Measurements from ENCODE around the gene TEF.
"Not testable (repeated sequence)": the region's sequence is repeated elsewhere in the genome, so short reads cannot be mapped to it uniquely, and the experiment has no call there.

TEF gene

DNA sequence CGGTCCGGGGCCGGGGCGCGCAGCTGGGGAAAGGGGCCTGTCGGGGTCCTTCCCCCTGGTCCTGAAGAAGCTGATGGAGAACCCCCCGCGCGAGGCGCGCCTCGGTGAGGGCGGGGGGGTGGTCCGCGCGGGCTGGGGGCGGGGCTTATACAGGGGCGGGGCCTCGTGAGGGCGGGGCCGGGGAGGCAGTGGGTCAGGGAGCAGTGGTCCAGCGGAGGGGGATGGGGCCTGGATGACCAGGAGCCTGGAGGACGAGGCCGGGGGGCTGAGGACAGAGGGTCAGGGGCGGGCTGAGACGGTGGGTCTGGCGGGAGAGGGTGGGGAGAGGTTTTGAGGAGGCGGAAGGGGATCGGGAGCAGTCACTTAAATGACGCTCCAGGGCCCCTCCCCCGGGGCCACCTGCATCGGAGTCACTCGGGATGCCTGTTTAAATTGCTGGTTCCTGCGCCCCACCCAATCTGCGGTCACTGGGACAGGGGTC, 396 bp downstream of the TEF start:
- DNase-seq (ENCODE audit: low read depth in 3 of 3) = peak; percentile 23 to 51 (median 40)

DNA sequence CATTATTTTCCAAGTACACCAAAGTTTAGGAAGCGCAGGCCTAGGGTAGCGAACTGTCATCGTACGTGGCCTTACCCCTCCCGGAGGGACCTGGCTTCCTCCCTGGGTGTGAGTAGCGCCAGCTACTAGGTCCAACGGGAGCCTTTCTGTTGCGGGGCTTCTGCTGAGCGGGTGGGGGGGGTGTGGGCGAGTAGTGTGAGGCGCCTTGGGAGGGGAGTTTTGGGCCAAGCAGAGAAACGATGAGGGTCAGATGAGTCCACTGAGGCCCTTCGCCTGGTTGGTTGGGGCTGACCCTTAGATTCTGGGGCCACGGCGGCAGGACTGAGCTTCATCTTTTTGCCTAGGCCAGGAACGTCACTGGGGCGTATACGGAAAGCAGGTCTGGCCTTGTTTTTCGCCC, 868 bp downstream of the TEF start:
- no peak for DNase-seq (ENCODE audit: low read depth in 3 of 3)

DNA sequence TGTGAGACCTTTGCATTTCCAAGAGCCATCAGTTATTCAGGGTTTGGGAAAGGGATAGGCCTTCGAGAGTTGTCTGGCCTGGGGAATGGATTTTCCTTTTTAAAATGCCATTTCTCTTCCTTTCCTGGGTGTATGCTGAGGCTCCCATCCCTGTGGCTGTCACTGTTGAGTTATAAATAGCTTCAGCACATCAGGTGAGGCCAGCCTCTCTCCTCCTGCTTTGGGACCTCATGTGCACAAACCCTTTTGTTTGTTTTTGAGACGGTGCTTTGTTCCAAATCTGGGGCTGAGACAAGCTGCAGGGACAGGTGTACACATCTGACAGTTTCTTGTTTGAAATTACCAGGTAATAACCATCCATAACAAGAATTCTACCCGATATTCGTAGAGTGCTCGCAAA, 1.3 kb downstream of the TEF start:
- no peak for DNase-seq (ENCODE audit: low read depth in 3 of 3)

DNA sequence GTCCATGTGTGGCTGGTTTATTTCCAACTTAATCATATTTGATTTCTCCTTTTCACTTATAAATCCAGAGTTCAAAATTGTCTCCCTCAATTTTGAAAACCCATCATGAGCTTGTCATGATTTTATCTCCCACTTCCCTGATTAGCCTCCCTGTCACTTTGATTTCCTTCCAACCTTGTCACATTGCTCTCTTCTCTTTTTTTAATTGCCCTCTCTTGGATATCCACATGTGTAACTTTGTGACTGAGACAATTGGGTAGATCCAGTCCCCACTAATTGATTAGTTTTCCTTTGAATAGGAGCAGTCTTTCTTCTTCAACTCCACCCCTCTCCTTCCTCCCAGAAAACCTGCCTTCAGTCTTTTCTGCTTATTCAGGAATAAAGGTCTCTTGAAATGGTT, 2.4 kb downstream of the TEF start:
- no peak for DNase-seq (ENCODE audit: low read depth in 3 of 3)

DNA sequence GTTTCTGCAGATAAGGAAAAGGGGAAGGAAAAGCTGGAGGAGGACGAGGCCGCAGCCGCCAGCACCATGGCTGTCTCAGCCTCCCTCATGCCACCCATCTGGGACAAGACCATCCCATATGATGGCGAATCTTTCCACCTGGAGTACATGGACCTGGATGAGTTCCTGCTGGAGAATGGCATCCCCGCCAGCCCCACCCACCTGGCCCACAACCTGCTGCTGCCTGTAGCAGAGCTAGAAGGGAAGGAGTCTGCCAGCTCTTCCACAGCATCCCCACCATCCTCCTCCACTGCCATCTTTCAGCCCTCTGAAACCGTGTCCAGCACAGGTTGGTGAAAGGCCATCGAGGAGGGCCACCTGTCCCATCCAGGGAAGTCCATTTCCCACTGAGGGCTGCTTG, 5.6 kb downstream of the TEF start:
- DNase-seq (ENCODE audit: low read depth in 3 of 3) = no peak

DNA sequence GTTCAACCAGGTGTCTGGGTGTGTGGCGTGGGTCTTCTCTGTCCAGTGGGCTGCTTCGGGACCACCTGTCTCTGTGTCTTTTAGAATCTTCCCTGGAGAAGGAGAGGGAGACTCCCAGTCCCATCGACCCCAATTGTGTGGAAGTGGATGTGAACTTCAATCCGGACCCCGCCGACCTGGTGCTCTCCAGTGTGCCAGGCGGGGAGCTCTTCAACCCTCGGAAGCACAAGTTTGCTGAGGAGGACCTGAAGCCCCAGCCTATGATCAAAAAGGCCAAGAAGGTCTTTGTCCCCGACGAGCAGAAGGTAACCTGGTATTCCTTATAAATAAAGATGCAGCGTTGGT, 12.2 kb downstream of the TEF start:
- DNase-seq (ENCODE audit: low read depth in 3 of 3) = no peak

DNA sequence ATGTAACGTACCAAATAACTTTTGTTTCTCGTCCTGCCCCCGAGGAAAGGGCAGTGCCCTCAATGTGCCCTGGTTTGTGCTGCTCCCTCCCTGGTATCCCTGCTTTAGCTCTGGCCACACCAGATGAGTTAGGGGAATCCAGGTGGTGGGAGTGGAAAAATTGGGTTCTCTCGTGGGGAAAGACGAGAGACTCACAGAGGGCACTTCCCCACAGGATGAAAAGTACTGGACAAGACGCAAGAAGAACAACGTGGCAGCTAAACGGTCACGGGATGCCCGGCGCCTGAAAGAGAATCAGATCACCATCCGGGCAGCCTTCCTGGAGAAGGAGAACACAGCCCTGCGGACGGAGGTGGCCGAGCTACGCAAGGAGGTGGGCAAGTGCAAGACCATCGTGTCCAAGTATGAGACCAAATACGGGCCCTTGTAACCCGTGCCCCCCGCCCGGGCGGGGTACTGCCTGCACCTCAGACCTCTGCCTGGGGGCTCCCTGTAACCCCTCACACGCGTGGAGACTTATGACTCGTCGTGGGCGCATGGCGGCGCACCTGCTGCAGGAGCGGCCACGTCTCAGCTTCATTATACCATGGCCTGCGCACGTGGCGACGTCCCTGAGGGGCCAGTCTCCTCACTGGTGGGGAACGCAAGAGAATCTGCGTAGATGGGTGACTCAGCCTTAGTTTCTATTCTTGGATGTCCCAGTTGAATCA, 13.9 kb downstream of the TEF start:
- no peak for DNase-seq (ENCODE audit: low read depth in 3 of 3)

DNA sequence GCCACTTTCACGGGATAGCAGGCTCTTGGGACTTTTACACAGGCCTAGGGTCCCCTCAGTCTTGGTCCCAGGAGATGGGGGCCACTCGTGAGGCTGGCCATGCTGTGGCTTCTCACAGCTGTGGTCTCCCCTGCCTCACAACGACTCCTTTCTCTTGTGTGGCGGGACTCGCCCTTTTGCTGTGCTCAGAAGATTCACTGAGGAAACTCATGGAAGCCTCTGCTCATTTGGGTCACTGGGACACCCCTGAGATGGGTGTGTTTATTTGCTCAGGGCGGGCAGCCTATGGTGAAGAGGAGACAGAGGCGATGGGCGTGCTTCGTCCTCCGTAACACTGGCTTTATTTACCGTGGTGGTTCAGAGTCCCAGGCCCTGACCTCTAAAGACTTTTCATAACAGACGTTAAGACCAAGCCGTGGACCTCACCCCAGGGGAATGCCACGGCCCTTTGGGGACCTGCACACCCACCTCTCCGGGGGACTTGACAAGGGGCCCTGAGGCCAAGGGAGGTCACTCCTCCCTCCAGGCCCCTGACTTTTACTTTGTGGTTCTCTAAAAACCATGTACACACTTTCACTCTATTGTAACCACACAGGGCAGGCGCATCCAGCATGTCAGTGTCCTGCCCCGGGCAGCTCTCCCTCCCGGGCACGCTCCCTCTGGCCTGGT, 15.5 kb downstream of the TEF start:
- DNase-seq (ENCODE audit: low read depth in 3 of 3) = no peak

DNA sequence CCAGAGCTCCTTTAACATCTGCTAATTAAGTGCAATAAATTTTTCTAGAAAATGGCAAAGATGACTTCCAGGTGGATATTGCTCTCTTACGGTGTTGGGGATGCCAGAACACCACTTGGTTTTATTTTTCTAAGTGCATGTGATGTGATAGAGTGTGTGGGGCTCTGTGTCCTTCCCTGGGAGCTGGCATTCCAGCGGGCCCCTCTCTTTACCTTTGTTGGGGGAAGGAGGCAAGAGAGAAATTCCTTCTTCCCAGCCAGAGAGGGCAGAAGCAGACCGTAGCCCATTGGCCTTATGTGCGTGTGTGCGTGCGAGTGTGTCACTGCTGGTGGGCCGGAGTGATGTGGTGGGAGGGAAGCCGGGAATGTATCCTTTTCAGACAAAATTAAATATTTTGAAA, 17.2 kb downstream of the TEF start:
- DNase-seq (ENCODE audit: low read depth in 3 of 3) = no peak

DNA sequence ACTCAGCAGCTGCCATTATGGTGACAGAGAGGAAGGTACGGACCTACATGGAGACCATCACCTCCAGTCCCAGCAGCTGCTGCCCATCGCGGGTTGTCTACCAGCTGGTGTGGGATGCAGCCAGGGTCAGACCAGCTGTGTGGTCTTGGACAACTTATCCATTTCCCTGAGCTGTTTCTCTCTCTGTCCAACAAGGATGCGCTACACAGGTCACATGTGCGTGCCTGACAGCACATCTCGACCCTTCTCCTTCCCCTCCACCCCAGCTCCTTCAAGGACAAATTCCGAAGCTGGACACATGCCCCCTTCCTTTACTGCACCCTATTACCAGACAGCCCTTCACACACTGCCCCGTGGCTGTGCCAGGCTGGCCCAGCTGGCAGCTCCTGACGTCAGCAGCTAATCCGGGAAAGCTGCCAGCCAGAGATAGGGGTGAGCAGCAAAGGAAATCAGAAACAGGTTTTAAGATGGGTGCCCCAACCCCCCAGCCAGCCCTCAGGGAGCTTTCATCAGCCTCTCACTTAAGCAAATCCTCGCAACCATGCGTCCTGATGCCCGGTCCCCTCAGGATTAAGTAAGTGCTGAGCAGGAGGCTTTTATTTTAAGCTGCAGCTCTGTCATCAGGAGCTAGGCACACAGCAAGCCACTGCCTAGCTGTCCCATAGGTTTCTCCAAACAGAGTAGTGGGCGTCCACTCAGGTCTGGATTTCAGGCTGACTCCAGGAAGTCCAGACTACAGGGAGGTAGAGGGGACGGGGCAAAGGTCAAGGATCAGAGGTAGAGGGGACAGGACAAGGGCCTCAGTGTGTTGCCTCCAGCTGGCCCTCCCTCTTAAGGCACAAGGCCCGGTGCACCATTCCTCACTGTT, 20.3 kb downstream of the TEF start:
- DNase-seq (ENCODE audit: low read depth in 3 of 3) = no peak

DNA sequence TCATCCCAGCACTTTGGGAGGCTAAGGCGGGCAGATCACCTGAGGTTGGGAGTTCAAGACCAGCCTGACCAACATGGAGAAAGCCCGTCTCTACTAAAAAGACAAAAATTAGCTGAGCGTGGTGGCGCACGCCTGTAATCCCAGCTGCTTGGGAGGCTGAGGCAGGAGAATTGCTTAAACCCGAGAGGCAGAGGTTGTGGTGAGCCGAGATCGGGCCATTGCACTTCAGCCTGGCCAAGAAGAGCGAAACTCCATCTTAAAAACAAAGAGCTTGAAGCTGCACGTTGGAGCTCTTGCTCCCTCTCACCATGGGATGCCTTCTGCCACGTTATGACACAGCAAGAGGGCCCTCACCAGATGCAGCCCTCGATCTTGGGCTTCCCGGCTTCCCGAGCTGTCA, 21.1 kb downstream of the TEF start:
- not testable (repeated sequence) for DNase-seq (ENCODE audit: low read depth in 3 of 3)

DNA sequence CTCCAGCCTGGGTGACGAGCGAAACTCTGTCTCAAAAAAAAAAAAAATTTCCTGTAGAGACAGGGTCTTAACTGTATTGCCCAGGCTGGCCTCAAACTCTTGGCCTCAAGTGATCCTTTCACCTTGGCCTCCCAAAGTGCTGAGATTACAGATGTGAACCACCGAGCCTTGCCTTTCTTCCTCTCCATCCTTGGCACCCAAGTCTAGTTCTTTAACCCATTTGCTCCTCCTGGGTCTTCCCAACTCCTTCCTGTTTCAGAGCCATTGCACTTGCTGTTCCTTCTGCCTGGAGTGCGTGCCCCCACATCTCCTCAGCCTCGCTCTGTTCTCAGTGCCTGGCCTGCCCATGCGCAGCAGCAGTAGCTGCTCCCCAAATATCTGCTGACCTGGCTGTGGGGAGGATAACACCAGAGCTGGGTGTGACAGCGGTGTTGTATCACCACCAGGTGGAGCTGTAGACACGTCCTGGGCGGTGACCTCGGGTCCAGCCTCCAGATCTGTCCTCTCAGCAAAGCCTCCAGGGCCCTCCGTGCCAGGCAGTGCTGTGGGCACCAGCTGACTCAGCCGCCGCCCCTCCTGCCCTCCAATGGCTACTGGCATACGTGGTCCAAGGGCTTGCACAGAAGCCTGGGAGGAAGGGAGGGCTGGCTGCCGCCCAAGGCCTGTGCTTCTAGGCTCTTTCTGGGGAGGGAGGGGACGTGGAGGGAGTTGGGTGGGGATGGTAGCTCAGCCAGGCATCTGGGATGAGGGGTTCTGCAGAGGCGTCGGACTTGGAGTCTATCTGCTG, 22.0 kb downstream of the TEF start:
- peak; percentile 60 to 81 (median 78) for DNase-seq (ENCODE audit: low read depth in 3 of 3)

DNA sequence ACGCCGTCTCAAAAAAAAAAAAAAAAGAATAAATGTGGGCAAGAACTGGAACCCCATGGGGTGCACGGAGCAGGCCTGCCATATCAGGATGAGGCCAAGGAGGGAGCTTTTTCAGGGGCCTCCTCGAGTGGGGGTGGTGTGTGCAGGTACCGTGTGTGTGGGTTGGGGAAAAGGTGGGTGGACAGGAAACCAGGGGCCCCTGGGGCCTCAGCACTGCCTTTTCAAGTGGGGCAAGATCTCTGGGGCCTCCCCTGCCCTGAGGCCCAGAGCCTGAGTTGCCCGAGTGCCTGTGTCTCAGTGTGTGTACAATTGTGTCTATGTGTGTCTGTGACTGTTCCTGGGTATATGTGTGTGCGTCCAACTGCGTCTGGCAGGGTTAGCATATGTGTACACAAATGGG, 23.8 kb downstream of the TEF start:
- DNase-seq (ENCODE audit: low read depth in 3 of 3) = peak in 1 of 3 experiments; percentile 49

DNA sequence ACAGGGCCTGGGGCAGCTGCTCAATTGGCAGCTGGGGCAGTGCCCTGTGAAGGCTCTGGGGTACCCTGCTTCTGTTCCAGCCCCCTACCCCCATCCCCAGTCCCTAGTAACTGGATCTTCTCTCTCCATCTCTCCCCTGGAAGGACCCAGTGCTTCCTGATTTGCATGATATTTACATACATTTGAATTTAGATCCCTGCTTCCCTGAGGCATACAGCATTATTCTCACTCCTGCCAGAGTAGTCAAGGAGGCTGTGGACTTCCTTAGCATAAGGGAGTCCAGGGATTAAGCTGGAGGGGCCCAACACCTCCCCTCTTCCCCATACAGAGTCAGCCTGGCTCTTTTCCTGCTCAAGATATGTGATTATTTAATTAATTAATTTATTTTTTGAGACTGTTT, 24.7 kb downstream of the TEF start:
- no peak for DNase-seq (ENCODE audit: low read depth in 3 of 3)

DNA sequence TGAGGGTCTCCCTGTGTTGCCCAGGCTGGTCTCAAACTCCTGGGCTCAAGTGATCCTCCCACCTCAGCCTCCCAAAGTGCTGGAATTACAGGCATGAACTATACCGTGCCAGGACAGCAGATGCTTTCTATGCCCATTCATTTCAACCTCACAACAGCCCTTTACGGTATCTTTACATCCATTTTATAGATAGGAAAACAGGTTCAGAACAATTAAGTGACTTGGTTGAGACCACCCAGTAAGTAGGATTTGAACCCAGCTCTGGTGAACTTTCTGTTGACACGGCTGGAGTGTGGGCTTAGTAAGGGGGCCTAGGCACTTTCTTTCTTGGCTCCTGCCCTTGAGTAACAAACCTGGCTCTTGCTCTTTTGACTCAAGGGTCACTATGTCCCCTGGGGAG, 25.7 kb downstream of the TEF start:
- no peak for DNase-seq (ENCODE audit: low read depth in 3 of 3)

DNA sequence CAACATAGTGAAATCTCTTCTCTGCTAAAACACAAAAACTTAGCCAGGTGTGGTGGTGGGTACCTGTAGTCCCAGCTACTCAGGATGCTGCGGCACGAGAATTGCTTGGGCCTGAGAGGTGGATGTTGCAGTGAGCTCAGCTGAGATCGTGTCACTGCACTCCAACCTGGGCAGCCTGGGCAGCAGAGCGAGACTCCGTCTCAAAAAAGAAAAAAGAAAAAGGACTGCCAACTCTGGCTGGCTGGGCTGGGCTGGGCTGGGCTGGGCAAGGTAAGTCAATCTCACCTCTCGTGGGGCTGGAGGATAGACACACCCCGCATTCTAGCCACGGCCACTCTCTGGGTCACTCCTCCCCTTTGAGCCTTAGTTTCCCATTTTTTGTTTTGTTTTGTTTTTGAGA, 26.9 kb downstream of the TEF start:
- no peak for DNase-seq (ENCODE audit: low read depth in 3 of 3)

DNA sequence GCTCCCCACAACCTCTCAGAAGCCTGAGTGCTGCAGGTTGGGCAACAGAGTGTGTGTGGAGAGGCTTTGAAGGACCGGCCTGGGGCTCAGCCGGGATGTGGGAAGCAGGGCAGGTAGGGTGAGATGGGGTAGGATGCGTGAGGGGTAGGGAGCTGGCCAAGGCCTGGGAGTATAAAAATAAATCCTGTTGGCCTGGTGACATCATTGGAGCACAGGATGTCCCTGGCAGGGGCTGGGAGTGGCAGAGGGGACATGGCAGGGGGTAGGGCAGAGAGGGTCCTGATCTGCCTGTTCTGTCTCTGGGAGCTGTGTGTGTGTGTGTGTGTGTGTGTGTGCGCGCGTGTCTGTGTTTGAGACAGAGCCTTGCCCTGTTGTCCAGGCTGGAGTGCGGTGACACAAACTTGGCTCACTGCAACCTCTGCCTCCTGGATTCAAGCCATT, 28.6 kb downstream of the TEF start:
- no peak for DNase-seq (ENCODE audit: low read depth in 3 of 3)

DNA sequence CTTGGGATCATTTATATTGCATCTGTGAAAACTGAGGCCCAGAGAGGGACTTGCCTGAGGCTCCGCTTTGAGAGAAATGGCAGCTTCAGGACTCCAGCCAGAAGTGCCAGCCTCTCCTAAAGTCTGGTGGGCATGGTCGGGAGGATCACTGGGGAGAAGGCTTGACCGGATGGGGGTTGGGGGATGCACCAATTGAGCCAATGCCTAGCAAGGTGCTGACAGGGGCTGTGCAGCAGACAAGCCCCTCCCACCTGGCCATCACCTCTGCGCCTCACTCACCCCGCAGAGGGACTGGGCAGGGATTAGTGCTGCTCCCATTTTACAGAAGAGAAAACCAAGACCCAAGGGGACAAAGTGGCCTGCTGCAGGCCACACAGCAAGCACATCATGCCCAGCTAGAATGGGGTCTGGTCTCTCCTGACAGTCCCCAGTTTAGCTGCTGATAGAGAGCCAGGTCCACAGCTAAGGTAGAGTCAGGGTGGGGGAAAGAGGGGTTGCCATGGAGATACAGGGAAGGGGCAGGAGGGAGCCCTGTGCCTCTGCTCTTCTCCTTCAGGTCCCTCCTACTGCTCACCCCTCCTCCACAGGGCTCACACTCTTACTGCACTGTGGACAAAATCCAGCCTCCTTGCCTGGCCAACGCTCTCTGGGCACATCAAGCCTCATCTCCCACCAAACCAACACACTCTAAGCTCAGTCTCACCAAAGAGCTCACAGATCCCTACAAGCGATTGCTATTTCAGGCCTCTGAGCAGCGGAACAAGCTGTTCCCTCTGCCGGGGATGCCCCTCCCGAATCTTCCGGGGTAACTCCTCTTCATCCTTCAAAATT, 29.5 kb downstream of the TEF start:
- DNase-seq (ENCODE audit: low read depth in 3 of 3) = no peak

DNA sequence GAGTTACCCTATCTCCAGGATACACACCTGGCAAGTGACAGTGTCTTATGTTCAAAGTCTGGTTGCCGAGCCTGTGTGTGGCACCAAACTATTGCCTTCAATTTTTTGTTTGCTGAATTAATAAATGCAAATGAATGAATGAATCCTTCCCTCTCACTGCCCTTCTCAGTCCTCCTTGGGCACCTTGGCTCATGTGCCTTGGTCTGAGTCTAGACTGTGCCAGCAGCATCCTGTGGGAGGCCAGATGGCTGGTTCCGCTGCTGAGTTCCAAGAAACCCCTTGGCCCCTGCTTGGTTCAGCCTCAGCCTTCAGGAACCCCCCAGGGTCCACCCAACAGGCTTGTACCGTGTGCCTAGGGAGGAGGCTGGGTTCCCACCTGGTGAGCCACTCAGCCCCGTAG, 33.8 kb downstream of the TEF start:
- DNase-seq (ENCODE audit: low read depth in 3 of 3) = no peak

DNA sequence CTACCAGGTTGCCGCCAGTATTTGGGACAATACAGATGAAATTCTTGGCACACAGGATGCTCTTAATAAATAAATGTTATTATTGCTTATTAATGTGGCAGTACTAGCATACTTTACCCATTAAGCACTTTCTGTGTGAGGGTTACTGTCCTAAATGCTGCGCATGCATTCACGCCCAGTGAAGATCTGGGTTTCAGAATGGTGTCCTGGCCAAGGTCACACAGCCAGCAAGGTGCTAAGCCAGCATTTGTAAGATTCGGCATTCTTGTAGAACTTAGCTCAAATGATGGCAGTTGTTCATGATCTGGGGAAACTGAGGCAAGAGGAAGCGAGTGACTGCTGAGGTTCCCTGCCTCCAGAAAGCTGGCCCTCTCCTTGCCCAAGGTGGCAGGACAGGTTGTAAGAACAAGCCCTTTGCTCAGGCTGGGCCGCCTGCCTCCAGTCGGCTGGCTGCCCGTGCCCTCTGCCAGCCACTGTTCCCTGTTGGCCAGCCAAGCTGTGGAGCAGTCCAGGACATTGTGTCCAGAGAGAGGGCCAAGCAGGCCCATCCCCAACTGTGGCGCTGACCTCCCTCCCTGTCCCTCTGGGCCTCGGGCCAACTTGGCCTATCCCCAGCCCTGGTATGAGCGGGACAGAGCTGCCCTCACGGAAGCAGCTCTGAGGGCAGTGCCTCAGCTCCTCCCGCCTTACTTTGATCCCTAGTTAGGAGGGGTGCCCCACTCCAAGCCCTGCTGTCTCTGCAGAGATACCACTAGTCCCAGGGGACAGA, 36.1 kb downstream of the TEF start:
- no peak for DNase-seq (ENCODE audit: low read depth in 3 of 3)

Data from stimulated activated CD4-positive, alpha-beta T cell treated with anti-CD3 and anti-CD28 coated beads, TNF-alpha, amount 100 ng/mL, for 24 hours (primary cell).